Measurements from ENCODE around the gene CYLD. TPM values are rescaled to one million over a fixed set of nuclear protein-coding genes. Genes with fewer than 3 reads are reported as not detected.
A peak's percentile ranks its signal among the peaks of the same experiment; 100 is the strongest.

CYLD gene
- total RNA-seq, 1 experiment from 2014 or later, result 21.1 TPM

DNA sequence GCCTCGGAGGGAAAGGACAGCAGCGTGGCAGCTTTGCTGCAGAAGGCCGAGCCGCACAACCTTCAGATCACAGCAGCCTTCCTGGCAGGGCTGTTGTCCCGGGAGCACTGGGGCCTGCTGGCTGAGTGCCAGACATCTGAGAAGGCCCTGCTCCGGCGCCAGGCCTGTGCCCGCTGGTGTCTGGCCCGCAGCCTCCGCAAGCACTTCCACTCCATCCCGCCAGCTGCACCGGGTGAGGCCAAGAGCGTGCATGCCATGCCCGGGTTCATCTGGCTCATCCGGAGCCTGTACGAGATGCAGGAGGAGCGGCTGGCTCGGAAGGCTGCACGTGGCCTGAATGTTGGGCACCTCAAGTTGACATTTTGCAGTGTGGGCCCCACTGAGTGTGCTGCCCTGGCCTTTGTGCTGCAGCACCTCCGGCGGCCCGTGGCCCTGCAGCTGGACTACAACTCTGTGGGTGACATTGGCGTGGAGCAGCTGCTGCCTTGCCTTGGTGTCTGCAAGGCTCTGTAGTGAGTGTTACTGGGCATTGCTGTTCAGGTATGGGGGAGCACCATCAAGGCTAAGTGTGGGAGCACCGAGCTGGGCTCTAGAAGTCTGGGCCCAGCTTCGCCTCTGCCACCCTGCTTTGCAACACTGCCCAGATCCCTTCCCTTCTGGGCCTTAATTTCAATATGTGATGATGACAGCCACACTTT, 29.9 kb upstream of the CYLD start:
- no peak for DNase-seq (ENCODE audit: low read depth)

DNA sequence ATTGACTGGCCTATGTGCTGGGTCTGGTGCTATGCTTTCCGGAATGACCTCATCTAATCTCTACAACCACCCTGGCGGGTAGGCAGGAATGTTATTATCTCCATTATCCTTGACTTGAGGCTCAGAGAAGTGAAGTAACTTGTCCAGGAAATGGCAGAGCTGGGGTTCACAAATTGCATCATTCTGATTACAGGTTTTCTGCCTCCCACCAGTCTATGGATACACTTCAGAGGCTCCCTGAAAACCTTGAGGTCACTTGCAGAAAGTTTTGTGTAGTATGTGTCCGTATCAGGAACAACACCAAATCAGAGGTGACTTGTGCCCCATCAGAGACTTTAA, 29.4 kb upstream of the CYLD start:
- DNase-seq (ENCODE audit: low read depth), result peak; percentile 66

DNA sequence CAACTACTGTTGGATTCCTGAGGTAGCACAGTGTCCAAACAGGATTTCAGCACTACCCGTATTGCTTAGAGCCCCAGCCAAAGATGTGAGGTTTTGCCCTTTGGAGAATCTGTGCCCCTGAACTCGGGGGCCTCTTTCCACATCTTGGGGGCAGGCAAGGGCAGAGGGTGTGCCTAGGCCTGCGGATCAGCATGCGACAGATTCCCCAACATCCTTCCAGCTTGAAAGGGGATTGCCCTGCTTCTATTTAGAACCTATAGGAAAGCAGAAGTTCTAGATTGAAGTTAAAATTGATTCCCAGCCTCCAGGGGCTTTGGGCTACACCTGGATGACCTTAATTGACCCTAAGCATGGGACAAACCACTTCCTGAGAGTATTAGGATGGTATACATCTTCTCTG, 28.9 kb upstream of the CYLD start:
- DNase-seq (ENCODE audit: low read depth), result no peak

DNA sequence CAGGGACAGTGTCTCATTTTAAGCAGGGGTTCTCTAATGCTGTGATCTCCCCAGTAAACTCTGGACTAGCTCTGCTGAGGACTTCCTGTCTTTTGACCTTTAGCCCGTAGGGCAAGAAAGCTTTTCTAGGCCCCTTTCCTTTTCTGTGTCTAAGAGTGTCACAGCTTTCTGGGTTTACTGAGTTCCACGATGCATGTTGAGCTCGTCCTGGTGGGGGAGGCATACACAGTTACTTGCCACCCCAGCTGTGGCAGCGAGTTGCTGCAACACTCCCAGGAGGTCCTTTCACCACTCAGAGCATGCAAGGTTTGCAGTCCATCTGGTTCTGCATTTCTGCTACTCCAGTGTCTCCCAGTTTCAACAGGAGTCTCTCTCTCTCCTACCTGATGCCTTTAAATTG, 24.8 kb upstream of the CYLD start:
- no peak for DNase-seq (ENCODE audit: low read depth)

DNA sequence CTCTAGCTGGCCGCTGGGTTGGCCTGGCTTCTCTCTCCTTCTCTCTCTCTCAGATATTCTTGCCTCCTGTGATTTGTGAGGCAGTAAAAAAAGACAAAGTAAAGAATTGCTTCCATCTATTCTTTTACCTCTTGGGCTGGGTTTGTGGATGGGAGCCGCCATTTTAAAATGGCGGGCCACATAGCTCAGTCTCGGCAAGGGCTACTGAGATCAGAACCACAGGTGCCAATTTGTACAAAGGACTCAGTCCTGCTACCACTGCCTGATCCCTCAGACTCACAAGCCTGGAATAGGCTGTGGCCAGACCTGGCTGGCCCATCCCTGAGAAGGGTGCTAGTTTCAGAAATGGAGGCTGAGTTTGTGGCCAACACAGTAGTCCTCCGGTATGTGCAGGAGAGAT, 24.4 kb upstream of the CYLD start:
- DNase-seq (ENCODE audit: low read depth), result no peak

DNA sequence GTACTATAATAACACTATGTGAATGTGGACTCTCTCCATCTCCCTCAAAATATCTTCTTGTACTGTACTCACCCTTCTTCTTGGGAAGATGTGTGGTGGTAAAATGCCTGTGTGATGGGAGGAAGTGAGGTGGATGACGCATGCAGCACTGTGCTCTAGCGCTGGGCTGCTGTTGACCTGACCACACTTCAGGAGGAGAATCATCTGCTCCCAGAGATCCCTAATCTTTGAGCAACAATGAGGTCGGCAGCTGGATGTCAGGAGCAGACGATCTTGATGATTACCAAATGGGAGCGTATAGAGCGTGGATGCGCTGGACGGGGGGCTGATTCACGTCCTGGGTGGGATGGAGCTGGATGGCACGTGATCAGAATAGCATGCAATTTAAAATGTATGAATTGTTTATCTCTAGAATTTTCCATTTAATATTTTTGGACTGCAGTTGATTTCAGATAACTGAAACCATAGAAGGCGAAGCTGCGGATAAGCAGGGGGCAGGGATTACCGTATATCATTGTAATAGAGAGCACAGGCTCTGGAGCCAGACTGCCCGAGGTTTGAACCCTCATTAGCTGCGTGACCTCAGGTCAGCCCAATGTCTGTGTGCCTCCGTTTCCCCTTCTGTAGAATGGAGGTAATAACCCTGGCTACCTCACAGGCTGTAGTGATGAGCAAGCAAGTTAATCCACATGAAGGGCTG, 23.7 kb upstream of the CYLD start:
- peak; percentile 16 for DNase-seq (ENCODE audit: low read depth)

DNA sequence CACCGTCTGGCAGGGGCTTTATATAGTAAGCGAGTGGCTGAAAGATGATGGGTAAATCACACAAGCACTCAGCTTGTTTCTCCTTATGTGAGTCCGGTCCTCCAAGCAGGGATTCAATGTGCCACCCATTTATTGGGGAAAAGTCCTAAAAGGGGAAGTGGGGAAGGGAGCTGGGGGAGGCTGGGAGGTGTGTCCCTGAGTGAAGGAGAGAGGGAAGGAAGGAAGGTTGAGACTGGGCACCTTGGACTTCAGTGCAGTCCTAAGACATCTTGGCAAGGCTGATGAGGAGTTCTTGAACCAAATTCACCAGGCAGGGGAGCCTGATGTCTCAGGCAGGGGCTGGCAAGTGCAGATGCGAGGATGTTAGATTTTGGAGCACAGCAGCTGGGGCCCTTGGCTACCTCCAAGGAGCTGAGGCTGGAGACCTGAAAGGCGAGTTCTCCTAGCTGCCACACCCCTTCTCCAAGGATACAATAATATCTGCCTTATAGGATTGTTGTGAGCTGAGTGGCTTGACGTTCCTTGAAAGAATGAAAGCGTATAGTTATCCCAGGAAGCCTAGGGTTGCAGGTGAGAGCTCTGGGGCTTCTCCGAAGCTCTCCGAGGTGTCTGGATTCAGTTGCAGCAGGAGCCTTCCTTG, 23.0 kb upstream of the CYLD start:
- no peak for DNase-seq (ENCODE audit: low read depth)

DNA sequence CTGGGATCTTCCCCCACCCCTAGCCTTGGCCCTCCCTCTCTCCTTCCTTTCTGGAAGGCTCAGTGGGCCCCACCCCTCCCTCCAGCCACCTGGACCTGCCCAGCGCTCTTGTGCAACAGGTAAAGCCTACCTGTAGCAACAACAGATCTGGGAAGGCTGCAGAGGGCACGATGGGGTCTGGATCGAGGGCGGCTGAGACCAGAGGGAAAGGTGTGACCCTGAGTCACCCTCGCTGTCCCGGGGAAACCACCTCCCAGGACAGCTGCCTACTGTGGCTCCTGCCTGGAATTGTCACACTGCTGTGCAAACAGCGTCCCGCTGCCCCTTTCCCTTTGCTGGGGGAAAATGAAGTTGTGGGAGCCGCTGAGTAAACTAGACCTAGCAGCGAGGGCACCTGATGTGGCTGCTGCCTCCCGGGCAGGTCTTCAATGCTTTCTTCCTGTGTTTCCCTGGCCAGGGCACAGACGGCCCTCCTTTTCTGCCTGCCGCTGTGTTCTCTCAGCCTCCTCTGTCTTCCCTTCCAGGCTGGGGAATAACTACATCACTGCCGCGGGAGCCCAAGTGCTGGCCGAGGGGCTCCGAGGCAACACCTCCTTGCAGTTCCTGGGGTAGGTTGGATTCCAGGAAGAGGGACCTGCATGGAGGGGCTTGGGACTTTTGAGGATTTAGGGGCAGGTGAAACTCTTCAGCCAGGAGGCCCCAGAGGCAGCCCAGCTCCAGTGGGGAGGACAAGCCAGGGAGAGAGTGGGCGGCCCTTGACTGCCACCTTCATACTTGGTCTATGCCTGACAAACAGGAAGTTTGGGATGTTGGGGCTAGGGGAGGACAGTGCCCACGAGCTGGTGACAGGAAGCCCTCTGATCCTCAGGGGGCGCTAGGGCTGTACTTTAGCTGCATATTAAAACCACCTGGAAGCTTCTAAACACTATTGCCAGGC, 22.2 kb upstream of the CYLD start:
- no peak for DNase-seq (ENCODE audit: low read depth)

DNA sequence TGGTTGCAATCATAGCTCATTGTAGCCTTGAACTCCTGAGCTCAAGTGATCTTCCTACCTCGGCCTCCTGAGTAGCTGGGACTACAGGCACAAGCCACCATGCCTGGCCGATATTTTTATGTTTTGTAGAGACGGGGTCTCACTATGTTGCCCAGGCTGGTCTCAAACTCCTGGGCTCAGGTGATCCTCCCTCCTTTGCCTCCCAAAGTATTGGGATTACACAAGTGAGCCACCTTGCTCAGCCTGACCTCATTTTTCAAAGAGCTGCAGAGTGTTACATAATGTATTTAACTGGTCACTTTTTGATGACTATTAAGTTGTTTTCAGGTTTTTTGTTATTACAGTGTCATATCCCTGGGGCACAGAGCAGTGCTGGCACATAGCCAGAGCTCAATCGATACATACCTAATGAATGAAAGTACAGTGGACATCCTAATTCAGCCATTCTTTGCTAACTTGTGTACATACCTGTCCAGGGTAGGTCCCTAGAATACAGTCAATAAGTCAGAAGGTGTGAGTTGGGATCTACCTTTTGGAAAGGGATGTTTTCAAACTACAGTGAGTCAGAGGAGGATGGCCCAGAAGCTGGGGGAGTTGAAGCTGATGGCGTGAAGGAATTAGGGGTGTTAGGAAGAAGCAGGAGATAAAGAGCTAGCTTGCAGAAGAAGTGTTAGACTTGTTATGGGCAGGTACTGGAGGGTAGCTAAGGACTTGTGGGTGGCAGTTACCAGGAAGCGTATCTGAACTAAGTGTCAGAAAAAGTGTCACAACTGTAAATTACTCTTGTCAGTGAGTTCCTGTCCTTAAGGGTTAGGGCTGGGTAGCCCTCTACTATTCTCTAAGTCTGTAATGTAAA, 20.1 kb upstream of the CYLD start:
- DNase-seq (ENCODE audit: low read depth), result no peak

DNA sequence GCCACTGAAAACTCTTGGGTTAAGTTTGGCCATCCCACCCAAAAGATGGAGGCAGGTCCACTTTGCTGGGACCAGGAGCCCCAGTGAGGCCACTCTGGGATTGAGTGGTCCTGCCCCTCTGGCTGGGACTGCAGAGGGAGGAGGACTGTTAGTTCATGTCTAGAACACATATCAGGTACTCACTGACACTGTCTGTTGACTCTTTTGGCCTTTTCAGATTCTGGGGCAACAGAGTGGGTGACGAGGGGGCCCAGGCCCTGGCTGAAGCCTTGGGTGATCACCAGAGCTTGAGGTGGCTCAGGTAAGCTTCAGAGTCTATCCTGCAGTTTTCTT, 19.5 kb upstream of the CYLD start:
- DNase-seq (ENCODE audit: low read depth), result no peak

DNA sequence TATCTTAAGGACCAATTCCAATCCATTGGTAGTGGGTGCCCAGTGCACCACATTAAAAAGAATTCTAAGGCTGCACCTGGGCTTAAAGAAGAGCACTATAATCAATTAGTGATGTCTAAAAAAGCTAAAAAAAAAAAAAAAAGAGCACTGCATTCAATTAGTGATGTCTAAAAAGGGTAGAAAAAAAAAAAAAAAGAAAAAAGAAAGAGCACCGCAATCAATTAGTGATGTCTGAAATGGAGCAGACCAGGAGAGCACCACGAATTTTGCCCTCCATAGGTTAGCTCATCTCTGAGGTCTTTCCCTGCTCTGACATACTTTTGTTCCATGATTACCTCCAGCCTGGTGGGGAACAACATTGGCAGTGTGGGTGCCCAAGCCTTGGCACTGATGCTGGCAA, 18.9 kb upstream of the CYLD start:
- no peak for DNase-seq (ENCODE audit: low read depth)

DNA sequence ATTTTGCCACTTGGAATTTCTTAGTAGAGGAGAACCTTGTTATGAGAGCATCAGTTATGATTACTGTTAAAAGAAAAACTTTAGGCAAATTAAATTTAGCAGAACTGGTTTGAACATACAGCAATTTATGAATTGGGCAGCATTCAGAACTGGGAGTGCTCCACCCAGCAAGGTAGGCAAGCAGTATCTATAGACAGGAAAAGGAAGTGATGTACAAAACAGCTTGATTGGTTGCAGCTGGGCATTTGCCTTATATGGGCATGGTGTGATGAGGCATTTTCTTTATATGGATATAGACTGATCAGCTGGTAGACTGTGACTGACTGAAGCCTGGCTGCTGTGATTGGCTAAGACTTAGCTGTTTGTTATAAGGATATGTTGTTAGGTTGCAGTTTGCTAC, 17.6 kb upstream of the CYLD start:
- no peak for DNase-seq (ENCODE audit: low read depth)

DNA sequence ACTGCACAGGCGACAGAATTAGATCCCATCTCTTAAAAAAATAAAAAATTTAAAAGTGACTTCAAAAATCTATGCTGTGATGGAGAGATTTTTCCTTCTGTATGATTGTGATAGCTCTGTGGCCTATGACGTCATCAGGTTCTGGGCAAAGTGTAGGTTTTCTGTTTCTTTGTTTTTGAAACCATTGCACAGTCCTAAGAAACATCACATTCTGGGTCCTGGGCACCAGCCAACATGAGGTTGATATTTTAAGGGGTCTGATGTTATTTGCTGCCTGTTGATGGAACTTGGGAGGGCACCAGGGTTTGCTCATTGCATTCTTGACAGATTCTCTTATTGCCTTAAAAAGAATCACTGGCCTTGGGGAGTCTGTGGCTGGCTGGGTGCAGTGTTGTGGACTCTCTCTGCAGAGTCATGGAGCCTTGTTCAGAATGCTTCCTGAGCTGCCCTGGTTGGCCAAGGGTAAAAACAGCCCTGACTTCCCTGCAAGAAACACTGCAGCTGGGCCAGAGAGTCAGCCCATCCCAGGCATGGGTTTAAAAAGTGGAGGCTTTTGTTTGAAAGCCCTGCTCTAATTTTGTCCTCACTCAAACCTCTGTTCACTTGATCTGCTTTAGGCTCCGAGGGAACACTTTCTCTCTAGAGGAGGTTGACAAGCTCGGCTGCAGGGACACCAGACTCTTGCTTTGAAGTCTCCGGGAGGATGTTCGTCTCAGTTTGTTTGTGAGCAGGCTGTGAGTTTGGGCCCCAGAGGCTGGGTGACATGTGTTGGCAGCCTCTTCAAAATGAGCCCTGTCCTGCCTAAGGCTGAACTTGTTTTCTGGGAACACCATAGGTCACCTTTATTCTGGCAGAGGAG, 10.5 kb upstream of the CYLD start:
- DNase-seq (ENCODE audit: low read depth), result no peak

DNA sequence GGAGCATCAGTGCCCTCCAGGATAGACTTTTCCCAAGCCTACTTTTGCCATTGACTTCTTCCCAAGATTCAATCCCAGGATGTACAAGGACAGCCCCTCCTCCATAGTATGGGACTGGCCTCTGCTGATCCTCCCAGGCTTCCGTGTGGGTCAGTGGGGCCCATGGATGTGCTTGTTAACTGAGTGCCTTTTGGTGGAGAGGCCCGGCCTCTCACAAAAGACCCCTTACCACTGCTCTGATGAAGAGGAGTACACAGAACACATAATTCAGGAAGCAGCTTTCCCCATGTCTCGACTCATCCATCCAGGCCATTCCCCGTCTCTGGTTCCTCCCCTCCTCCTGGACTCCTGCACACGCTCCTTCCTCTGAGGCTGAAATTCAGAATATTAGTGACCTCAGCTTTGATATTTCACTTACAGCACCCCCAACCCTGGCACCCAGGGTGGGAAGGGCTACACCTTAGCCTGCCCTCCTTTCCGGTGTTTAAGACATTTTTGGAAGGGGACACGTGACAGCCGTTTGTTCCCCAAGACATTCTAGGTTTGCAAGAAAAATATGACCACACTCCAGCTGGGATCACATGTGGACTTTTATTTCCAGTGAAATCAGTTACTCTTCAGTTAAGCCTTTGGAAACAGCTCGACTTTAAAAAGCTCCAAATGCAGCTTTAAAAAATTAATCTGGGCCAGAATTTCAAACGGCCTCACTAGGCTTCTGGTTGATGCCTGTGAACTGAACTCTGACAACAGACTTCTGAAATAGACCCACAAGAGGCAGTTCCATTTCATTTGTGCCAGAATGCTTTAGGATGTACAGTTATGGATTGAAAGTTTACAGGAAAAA, 9.7 kb upstream of the CYLD start:
- DNase-seq (ENCODE audit: low read depth), result no peak

DNA sequence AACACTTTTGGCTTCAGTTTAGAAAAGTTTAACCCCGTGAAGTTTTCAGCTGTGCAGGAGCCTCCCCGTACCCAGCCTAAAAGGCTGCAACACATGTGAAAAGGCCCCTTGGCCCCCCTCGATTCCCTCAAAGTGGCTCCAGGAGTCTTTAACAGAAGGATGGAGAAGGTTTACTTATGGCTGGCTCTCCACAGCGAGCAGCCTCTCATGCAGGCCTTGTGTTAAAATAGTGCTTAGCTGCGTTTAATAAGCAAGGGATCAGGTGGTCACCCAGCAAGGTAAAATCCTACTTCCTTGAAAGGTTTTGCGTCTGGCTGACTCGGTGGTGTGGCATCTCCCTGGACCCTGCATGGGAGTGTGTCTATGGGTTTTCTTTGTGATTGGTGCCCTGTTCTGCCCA, 8.4 kb upstream of the CYLD start:
- no peak for DNase-seq (ENCODE audit: low read depth)

DNA sequence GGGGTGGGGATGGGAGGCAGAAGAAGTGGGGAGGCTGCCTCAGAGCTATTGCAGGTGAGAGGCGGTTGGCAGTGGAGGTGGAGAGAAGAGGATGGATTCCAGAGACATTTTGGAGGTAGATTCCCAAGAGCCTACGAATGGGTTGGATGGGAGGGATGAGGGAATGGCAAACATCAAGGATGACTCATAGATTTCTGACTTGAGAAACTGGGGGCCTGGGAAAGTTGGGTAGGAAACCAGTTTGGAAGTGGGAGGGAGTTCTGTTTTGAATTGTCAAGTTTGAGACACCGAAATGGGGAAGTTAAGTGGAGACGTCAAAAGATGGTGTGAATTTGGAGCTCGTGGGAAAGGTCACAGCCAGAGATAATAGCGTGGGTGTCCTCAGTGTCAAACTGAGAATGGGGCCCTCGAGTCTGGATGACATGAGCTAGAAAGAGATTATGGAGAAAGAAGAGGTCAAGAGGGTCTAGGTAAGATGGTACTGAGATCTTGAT, 6.2 kb upstream of the CYLD start:
- no peak for DNase-seq (ENCODE audit: low read depth)

DNA sequence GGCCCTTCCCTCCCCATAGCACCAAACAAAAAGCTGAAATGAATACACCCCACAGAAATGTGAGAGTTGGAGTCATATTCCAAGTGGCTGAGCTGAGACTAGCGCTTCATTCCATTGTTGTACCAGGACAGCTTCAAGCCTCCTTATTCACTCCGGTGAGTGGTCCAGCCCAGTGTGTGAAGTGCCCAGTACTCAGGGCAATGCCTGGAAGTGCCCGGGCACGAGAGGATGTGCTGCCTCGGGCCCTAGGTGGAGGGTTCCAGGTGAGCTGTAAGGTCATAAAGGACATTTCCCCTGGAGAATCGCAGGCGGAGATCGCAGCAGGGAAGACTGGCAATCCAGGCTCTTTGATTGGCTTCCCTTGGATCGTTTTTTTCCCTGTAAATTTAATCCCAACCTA, 5.4 kb upstream of the CYLD start:
- DNase-seq (ENCODE audit: low read depth), result no peak

DNA sequence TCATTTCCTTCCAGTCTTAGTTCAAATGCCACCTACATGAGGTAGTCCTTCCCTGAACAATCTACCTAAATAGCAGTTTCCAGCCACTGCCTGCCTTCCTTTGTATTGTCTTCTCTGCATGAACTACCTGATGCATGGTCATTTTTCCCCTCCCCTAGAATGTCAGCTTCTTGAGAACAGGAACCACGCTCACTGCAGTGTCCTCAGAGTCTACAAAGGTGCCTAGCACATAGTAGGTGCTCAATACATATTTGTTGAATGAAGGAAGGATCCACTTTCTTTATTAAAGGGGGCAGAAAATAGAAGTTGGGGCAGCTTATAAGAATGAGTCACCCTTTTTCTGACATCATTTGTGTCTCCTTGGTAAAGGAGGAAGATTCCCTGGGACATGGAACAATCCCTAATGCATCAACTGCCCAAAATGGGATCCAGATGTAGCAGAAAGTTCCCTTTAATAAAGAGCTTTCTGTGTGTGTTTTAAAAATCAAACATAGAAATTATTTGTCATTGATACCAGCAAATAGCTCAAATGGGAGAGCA, 4.4 kb upstream of the CYLD start:
- DNase-seq (ENCODE audit: low read depth), result no peak

DNA sequence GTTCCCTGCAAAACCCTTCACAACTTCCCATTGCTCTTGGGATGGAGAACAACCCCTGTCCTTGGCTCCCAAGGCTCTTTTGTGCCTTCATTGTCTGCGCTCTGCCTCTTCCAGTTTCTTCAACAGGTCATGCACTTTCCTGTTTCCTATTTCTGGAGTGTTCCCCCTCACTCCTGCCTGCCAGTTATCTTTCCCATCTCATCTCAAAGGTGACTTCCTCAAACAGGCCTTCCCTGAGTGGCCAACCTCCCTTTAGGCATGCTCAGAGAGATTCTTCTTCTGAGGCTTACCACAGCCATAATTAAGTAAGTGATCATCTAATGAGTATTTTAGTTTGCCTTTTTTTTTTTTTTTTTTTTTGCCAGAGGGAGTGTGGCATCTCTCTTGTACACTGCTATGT, 2.9 kb upstream of the CYLD start:
- DNase-seq (ENCODE audit: low read depth), result no peak
